K562 (cell line): ENCODE data around the gene FUT8. TPM values are rescaled to one million over a fixed set of nuclear protein-coding genes. Genes with fewer than 3 reads are reported as not detected.

Source experiments
- ATAC-seq: fragments of 200-7000 bp; cut with Tn5 transposase; 3 replicates; pipeline ENCODE4 v1.9.1; 2020; ENCODE audit warnings: moderate library complexity
- BruUV-seq: library from RNA; stranded (reverse); fragments of 400-500 nt; replicated peaks from 2 replicates; lab custom pipeline; 2021; lab: Mats Ljungman, UMichigan
- CTCF ChIA-PET: fragments of 300-600 bp; formaldehyde crosslinking; extraction: SDS; loops from one replicate; lab custom pipeline; 2021; ENCODE audit warnings: low intra/inter-chr PET ratio; lab: Yijun Ruan, JAX
- POLR2A ChIA-PET: fragments of 300-600, 350-650 bp; sonication (Branson Sonifier 250); formaldehyde crosslinking; extraction: SDS; loops from one replicate; lab custom pipeline; 2021; ENCODE audit warnings: antibody characterized with exemption, inconsistent platforms; lab: Yijun Ruan, JAX
- DNase-seq, 4 experiments: peaks; one replicate each; pipeline versions ENCODE4 v3.0.0 to v3.0.0-alpha.2; 2011 to 2018; ENCODE audit warnings: low spot score in 3 of 4, mixed read lengths in 3 of 4; ENCODE audit errors: extremely low read depth in 1 of 4
- FAIRE-seq: peaks from 2 replicates; lab custom pipeline; 2011; peaks lifted over from hg19 to GRCh38; lab: Jason Lieb, UNC
- H2AFZ ChIP-seq: 2 replicates; pipeline ENCODE4 v1.6.0; 2011; ENCODE audit warnings: low read depth, low read length, control low read depth, inconsistent platforms
- H3K27ac ChIP-seq: fragments of 200-600 bp; 3 replicates; pipeline ENCODE4 v1.8.0; 2011; ENCODE audit warnings: low read depth, mild to moderate bottlenecking, control low read depth, inconsistent platforms, low read length, moderate library complexity, mixed read lengths; ENCODE audit errors: extremely low read depth
- H3K27me3 ChIP-seq, 2 experiments: fragments of 300-600 bp in 1 of 2; 2 replicates in 1 of 2; 3 replicates in 1 of 2; pipeline versions ENCODE4 v1.6.0 to v1.8.0; 2011; ENCODE audit warnings: inconsistent platforms in 2 of 2, low read length in 2 of 2, mild to moderate bottlenecking in 1 of 2, mixed read lengths in 1 of 2, moderate library complexity in 1 of 2; ENCODE audit not compliant: control insufficient read depth in 2 of 2, insufficient read depth in 2 of 2
- H3K36me3 ChIP-seq: fragments of 300-600 bp; 3 replicates; pipeline ENCODE4 v1.8.0; 2011; ENCODE audit warnings: mild to moderate bottlenecking, low read length, inconsistent platforms; ENCODE audit not compliant: control insufficient read depth, insufficient read depth
- H3K4me1 ChIP-seq, 2 experiments: fragments of 200-600 bp in 1 of 2; replicated peaks in 1 of 2; 2 replicates in 1 of 2; 3 replicates in 1 of 2; pipeline versions ENCODE4 v1.5.1 to v1.8.0; 2011; ENCODE audit warnings: inconsistent platforms in 2 of 2, low read length in 2 of 2, mild to moderate bottlenecking in 1 of 2, mixed read lengths in 1 of 2, moderate library complexity in 1 of 2; ENCODE audit not compliant: control insufficient read depth in 2 of 2, insufficient read depth in 2 of 2
- H3K4me2 ChIP-seq: 2 replicates; pipeline ENCODE4 v1.6.1; 2011; ENCODE audit warnings: low read length, control low read depth, inconsistent platforms, mixed read lengths; ENCODE audit not compliant: insufficient read depth
- H3K4me3 ChIP-seq: fragments of 200-600 bp; sonication (generic), shearing (Covaris generic); 2 replicates; pipeline ENCODE4 v1.5.1; 2016; ENCODE audit warnings: control low read depth, inconsistent platforms
- H3K79me2 ChIP-seq: fragments of 200-600 bp; 3 replicates; pipeline ENCODE4 v1.8.0; 2011; ENCODE audit warnings: low read length, inconsistent platforms; ENCODE audit not compliant: control insufficient read depth, insufficient read depth
- H3K9ac ChIP-seq, 2 experiments: 2 replicates each; pipeline versions ENCODE4 v1.6.0 to v1.6.1; 2011; ENCODE audit warnings: low read depth in 2 of 2, low read length in 2 of 2, control low read depth in 1 of 2, inconsistent platforms in 1 of 2, mild to moderate bottlenecking in 1 of 2, mixed read lengths in 1 of 2; ENCODE audit not compliant: insufficient read depth in 1 of 2
- H3K9me1 ChIP-seq: one replicate; pipeline ENCODE4 v1.6.0; 2011; ENCODE audit warnings: inconsistent platforms, mild to moderate bottlenecking, low read length, moderate library complexity; ENCODE audit not compliant: control insufficient read depth, insufficient read depth
- H3K9me3 ChIP-seq: replicated peaks from 2 replicates; pipeline ENCODE4 v1.5.1; 2011; ENCODE audit warnings: low read depth, low read length, inconsistent platforms; ENCODE audit not compliant: control insufficient read depth, insufficient read depth
- H4K20me1 ChIP-seq: replicated peaks from 2 replicates; pipeline ENCODE4 v1.6.1; 2011; ENCODE audit warnings: low read length, inconsistent platforms, mixed read lengths; ENCODE audit not compliant: control insufficient read depth, insufficient read depth
- CCAR2 ChIP-seq: fragments of 200-400 bp; formaldehyde crosslinking; IDR thresholded peaks from 2 replicates; pipeline ENCODE4 v1.6.1; 2017; ENCODE audit warnings: mild to moderate bottlenecking, low read depth, low read length
- HMG20B ChIP-seq: fragments of 250-450 bp; sonication (Bioruptor Pico); IDR thresholded peaks from 2 replicates; pipeline ENCODE4 v1.5.0; 2021; ENCODE audit warnings: mild to moderate bottlenecking
- IRF2 ChIP-seq: sonication (generic); formaldehyde crosslinking; IDR thresholded peaks from 2 replicates; pipeline ENCODE4 v1.8.1; 2022; ENCODE audit warnings: mild to moderate bottlenecking, missing genetic modification reagents
- MIER1 ChIP-seq: fragments of 450-650 bp; IDR thresholded peaks from 2 replicates; pipeline ENCODE4 v1.6.1; 2016; ENCODE audit warnings: antibody characterized with exemption, mild to moderate bottlenecking, low read depth
- RHOXF2B ChIP-seq: fragments of 250-450 bp; sonication (Bioruptor Pico); conservative IDR thresholded peaks from 2 replicates; pipeline ENCODE4 v1.5.1; 2021
- SLC30A9 ChIP-seq: fragments of 250-450 bp; sonication (Bioruptor Pico); IDR thresholded peaks from 2 replicates; pipeline ENCODE4 v1.8.0; 2022; ENCODE audit warnings: mild to moderate bottlenecking, moderate library complexity
- THRAP3 ChIP-seq: fragments of 450-650 bp; IDR thresholded peaks from 2 replicates; pipeline ENCODE4 v1.6.1; 2016; ENCODE audit warnings: mild to moderate bottlenecking, inconsistent platforms, borderline replicate concordance
- WHSC1 ChIP-seq: IDR thresholded peaks from one replicate; pipeline ENCODE4 v1.6.1; 2012; ENCODE audit warnings: low read length, control low read depth, inconsistent platforms
- ZNF239 ChIP-seq: fragments of 250-450 bp; sonication (Bioruptor Pico); IDR thresholded peaks from 2 replicates; pipeline ENCODE4 v1.4.0; 2020; ENCODE audit warnings: mild to moderate bottlenecking
- WGBS: fragments of 100-300 bp; shearing (Covaris generic); methylation state at CpG from one replicate; pipeline ENCODE4 v1.1.6; 2016; ENCODE audit warnings: low coverage, mixed read lengths; ENCODE audit not compliant: insufficient coverage; ENCODE audit errors: missing lambda C conversion rate; 5-methylcytosine and 5-hydroxymethylcytosine counted together
- in situ Hi-C: fragments of 300-500 bp; cut with MboI; formaldehyde crosslinking; loops from 4 replicates; pipeline ENCODE4 v1.15.0; 2018; ENCODE audit warnings: inconsistent platforms, mixed read lengths
- intact Hi-C: fragments of 100-400 bp; cut with micrococcal nuclease; formaldehyde crosslinking; loops from 2 replicates; pipeline ENCODE4 v1.14.2; 2022
- polyA plus RNA-seq, 8 experiments: library from polyadenylated mRNA; depleted of rRNA in 4 of 8; stranded (reverse) in 5 of 8; unstranded in 3 of 8; fragments of >200 nt; fragmentation: Nextera tagmentation in 2 of 8; fragmentation: Illumina TruSeq in 1 of 8; extraction: Ambion mirVana in 2 of 8; extraction: Trizol in 1 of 8; gene quantifications; 2 replicates each; pipeline versions ENCODE4 v1.2.1 to v1.2.3, GENCODE V29; 2011 to 2014; ENCODE audit warnings: inconsistent platforms in 1 of 8, missing spikeins in 1 of 8
- total RNA-seq, 7 experiments: library from RNA; depleted of rRNA in 6 of 7; stranded (reverse); fragments of >200 nt in 6 of 7; fragmentation: Illumina TruSeq in 2 of 7; extraction: Trizol in 2 of 7; gene quantifications; 2 replicates each; pipeline versions ENCODE4 v1.2.1 to v1.2.3, GENCODE V29; 2011 to 2021; ENCODE audit warnings: low replicate concordance in 1 of 7
- TF ChIP-seq, protein P1 (sequence below): fragments of 250-450 bp; sonication (Bioruptor Pico); IDR thresholded peaks from 2 replicates; pipeline ENCODE4 v1.4.0; 2020; ENCODE audit warnings: mild to moderate bottlenecking, moderate library complexity
- TF ChIP-seq, protein P2 (sequence below): sonication (generic); formaldehyde crosslinking; IDR thresholded peaks from 2 replicates; pipeline ENCODE4 v1.9.0; 2022; ENCODE audit warnings: mild to moderate bottlenecking, missing genetic modification reagents
- TF ChIP-seq, protein P3 (sequence below): fragments of 250-450 bp; sonication (Bioruptor Pico); IDR thresholded peaks from 2 replicates; pipeline ENCODE4 v1.5.0; 2021; ENCODE audit warnings: mild to moderate bottlenecking, moderate library complexity
- TF ChIP-seq, protein P4 (sequence below), 2 experiments: fragments of 450-650 bp in 1 of 2; IDR thresholded peaks; 2 replicates each; pipeline ENCODE4 v1.6.1; 2011 to 2017; ENCODE audit warnings: low read depth in 2 of 2, antibody characterized with exemption in 1 of 2, borderline replicate concordance in 1 of 2, low read length in 1 of 2, mild to moderate bottlenecking in 1 of 2, mixed read lengths in 1 of 2; ENCODE audit not compliant: control insufficient read depth in 1 of 2

Gene FUT8
- total and polyA plus RNA-seq, 9 of the 15 experiments (the other 6 are each of a cell fraction or from before 2014, with no cell fraction given) = 4.1 to 15.2 (median 7.8) TPM

DNA sequence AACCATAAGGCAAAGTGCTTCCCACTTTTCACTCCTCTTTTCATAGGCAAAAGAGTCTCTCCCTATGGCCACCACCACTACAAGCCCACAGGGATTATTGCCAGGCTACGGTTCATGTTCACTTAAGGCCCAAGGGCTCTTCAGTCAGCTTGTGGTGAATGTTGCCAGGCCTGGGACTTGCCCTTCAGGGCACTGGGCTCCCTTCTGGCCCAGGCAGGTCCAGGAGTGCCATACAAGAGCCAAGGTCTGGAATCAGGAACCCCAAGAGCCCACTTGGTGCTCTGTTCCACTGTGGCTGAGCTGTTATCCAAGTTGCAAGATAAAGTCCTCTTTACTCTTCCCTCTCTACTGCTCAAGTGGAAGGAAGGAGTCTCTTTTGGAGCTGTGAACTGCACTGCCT lies 307.6 kb downstream of the FUT8 start (continued):
- TF ChIP-seq RHOXF2B (CRISPR knock-in tag) = no peak
- no peak for TF ChIP-seq THRAP3
- no peak for TF ChIP-seq ZNF239 (CRISPR knock-in tag)
- TF ChIP-seq, protein P1, sequence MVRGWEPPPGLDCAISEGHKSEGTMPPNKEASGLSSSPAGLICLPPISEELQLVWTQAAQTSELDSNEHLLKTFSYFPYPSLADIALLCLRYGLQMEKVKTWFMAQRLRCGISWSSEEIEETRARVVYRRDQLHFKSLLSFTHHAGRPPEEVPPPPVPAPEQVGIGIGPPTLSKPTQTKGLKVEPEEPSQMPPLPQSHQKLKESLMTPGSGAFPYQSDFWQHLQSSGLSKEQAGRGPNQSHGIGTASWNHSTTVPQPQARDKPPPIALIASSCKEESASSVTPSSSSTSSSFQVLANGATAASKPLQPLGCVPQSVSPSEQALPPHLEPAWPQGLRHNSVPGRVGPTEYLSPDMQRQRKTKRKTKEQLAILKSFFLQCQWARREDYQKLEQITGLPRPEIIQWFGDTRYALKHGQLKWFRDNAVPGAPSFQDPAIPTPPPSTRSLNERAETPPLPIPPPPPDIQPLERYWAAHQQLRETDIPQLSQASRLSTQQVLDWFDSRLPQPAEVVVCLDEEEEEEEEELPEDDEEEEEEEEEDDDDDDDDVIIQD (CRISPR knock-in tag) = no peak

DNA sequence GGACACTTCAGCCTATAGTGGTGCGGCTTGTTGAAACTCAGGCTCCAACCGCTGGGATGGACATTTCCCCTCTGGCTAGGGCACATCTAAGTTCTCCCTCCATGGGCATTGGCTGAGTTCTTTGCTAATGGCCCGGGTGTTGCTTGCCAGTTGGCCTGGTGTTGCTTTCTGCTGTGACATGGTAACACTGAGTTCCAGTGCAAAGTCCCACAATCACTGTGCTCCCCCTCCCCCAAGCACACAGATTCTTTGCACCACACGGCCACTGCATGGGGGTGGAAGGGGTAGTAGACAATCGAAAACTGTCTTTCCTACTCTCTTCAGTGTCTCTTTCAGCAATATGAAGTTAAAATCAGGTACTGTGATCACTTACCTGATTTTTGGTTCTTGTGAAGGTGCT lies 308.2 kb downstream of the FUT8 start:
- ChIA-PET CTCF (no interaction called here), POLR2A (no interaction called here)
- Histone ChIP-seq H3K9me3 (no peaks in the 10 kb centered on the region), H3K4me2 (no peak overlapping the region), H3K9me1 (no peaks in the 10 kb centered on the region), H3K4me3 (no peak overlapping the region), H3K27ac (no peak overlapping the region), H3K79me2 (no peaks in the 10 kb centered on the region), H3K36me3 (no peaks in the 10 kb centered on the region), H3K4me1 (no peaks in the 10 kb centered on the region), H2AFZ (no peak overlapping the region), H3K9ac (no peak overlapping the region), H4K20me1 (no peaks in the 10 kb centered on the region), H3K27me3 (no peaks in the 10 kb centered on the region)
- ATAC-seq (no peak), FAIRE-seq (no peak), DNase-seq (no peak)
- intact Hi-C loops (no loop called here), in situ Hi-C loops (no loop called here)
- 29% methylated on average over 5 of the region's 5 CpGs for WGBS
- BruUV-seq = no TSS peak
- TF ChIP-seq MIER1 = no peak
- TF ChIP-seq SLC30A9 (CRISPR knock-in tag) = no peak
- TF ChIP-seq WHSC1 = no peak
- TF ChIP-seq CCAR2 = no peak
- TF ChIP-seq, protein P2, sequence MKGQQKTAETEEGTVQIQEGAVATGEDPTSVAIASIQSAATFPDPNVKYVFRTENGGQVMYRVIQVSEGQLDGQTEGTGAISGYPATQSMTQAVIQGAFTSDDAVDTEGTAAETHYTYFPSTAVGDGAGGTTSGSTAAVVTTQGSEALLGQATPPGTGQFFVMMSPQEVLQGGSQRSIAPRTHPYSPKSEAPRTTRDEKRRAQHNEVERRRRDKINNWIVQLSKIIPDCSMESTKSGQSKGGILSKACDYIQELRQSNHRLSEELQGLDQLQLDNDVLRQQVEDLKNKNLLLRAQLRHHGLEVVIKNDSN (CRISPR knock-in tag) = no peak
- TF ChIP-seq IRF2 (CRISPR knock-in tag) = no peak
- TF ChIP-seq, protein P3, sequence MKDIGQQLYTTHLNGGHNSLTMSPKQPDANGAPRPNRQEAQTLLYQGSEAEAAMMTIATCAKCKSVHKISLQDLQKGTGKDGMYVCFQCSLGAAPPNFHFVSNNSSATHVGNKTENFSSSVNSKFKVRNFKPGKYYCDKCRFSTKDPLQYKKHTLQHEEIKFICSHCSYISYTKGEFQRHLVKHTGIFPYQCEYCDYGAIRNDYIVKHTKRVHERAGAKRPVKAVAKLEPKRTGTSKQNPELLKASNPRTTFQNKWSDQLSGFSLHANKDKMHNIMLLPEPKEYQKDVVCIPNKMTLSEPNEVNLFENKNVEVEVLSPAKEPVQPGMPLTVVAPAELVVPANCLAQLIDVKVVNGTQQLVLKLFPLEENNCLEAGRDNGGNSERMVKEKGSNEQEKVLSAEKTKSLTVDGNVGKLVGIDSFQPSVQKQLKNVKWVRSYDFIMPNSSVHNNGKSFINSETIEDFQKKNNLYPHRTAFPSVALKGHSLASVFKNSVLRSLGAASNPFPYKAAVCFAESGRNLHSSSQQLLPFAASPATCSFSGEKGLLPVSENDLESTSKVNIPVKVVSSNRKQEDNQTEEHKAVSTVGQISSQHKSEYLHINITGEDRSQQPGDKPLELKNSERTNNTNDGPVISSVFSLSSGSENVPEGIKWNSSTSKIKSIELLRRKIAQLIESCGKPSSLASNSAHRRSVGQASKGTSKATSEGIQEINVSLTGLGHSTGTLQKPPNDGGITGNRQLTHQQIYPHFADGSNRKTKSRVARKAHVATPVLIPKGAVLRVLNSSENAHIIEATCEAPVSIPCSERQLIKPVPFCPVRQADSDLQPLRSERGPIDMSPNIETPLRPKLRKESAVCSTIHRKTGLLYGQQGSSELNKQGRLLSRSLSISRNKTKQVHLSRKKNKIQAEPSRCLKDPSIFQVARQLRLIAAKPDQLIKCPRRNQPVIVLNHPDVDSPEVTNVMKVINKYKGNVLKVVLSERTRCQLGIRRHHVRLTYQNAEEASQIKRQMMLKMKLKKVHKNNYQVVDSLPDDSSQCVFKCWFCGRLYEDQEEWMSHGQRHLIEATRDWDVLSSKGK (CRISPR knock-in tag) = no peak
- TF ChIP-seq, protein P4, sequence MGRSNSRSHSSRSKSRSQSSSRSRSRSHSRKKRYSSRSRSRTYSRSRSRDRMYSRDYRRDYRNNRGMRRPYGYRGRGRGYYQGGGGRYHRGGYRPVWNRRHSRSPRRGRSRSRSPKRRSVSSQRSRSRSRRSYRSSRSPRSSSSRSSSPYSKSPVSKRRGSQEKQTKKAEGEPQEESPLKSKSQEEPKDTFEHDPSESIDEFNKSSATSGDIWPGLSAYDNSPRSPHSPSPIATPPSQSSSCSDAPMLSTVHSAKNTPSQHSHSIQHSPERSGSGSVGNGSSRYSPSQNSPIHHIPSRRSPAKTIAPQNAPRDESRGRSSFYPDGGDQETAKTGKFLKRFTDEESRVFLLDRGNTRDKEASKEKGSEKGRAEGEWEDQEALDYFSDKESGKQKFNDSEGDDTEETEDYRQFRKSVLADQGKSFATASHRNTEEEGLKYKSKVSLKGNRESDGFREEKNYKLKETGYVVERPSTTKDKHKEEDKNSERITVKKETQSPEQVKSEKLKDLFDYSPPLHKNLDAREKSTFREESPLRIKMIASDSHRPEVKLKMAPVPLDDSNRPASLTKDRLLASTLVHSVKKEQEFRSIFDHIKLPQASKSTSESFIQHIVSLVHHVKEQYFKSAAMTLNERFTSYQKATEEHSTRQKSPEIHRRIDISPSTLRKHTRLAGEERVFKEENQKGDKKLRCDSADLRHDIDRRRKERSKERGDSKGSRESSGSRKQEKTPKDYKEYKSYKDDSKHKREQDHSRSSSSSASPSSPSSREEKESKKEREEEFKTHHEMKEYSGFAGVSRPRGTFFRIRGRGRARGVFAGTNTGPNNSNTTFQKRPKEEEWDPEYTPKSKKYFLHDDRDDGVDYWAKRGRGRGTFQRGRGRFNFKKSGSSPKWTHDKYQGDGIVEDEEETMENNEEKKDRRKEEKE (IDR thresholded peaks at IDR 0.05; ENCODE audit: borderline replicate concordance in 1 of 2, control insufficient read depth in 1 of 2, low read depth in 2 of 2, low read length in 1 of 2) = no peak
- TF ChIP-seq HMG20B (CRISPR knock-in tag) = no peak
